H1 (cell line): ENCODE results near the gene NBAS. TPM values are rescaled to one million over a fixed set of nuclear protein-coding genes. Genes with fewer than 3 reads are reported as not detected.

ENCODE experiments used
- CTCF ChIA-PET: fragments of 300-600 bp; sonication (Branson Sonifier 250); formaldehyde crosslinking; loops from one replicate; lab custom pipeline; 2021; ENCODE audit not compliant: partially characterized antibody; lab: Charles Lee
- POLR2A ChIA-PET: fragments of 300-600 bp; sonication (Branson Sonifier 250); formaldehyde crosslinking; loops from one replicate; lab custom pipeline; 2021; ENCODE audit warnings: inconsistent platforms; ENCODE audit not compliant: partially characterized antibody; lab: Charles Lee
- DNase-seq, 2 experiments: peaks; one replicate each; pipeline versions ENCODE4 v3.0.0 to v3.0.0-alpha.2; 2010 to 2022; ENCODE audit warnings: low spot score in 2 of 2, low read depth in 1 of 2, mixed read lengths in 1 of 2
- FAIRE-seq: peaks from 2 replicates; lab custom pipeline; 2011; peaks lifted over from hg19 to GRCh38; lab: Jason Lieb, UNC
- H2AFZ ChIP-seq: 2 replicates; pipeline ENCODE4 v1.8.1; 2012; ENCODE audit warnings: low read length, inconsistent platforms
- H2AK5ac ChIP-seq: 2 replicates; pipeline ENCODE4 v1.6.1; 2013; ENCODE audit warnings: low read depth, low read length
- H2BK120ac ChIP-seq: replicated peaks from 2 replicates; pipeline ENCODE3; 2013; ENCODE audit warnings: low read depth, low read length, inconsistent platforms
- H2BK12ac ChIP-seq: 2 replicates; pipeline ENCODE4 v1.6.1; 2013; ENCODE audit warnings: low read depth, low read length
- H2BK15ac ChIP-seq: 2 replicates; pipeline ENCODE4 v1.6.1; 2013; ENCODE audit warnings: low read length
- H2BK20ac ChIP-seq: 2 replicates; pipeline ENCODE4 v1.6.1; 2013; ENCODE audit warnings: low read length
- H2BK5ac ChIP-seq: 2 replicates; pipeline ENCODE4 v1.6.1; 2013; ENCODE audit warnings: low read depth, low read length
- H3K14ac ChIP-seq: 2 replicates; pipeline ENCODE4 v1.6.1; 2013; ENCODE audit warnings: inconsistent platforms; ENCODE audit not compliant: insufficient read length
- H3K18ac ChIP-seq: 2 replicates; pipeline ENCODE4 v1.6.1; 2013; ENCODE audit warnings: low read length; ENCODE audit errors: extremely low read depth
- H3K23ac ChIP-seq: 2 replicates; pipeline ENCODE4 v1.6.1; 2013; ENCODE audit warnings: inconsistent platforms; ENCODE audit not compliant: insufficient read length
- H3K23me2 ChIP-seq: 2 replicates; pipeline ENCODE4 v1.6.1; 2013; ENCODE audit warnings: low read depth, low read length
- H3K27ac ChIP-seq: 2 replicates; pipeline ENCODE4 v1.6.1; 2011; ENCODE audit warnings: low read depth, low read length, inconsistent platforms
- H3K27me3 ChIP-seq, 4 experiments: replicated peaks in 1 of 4; 1 replicate in 1 of 4; 2 replicates in 3 of 4; pipeline versions ENCODE4 v1.6.1 to v1.8.1; 2011 to 2013; ENCODE audit warnings: low read length in 3 of 4, mild to moderate bottlenecking in 3 of 4, inconsistent platforms in 2 of 4, mixed read lengths in 2 of 4, moderate library complexity in 1 of 4; ENCODE audit not compliant: control insufficient read depth in 3 of 4, insufficient read depth in 3 of 4; ENCODE audit errors: extremely low read depth in 1 of 4
- H3K36me3 ChIP-seq, 4 experiments: 2 replicates each; pipeline versions ENCODE4 v1.6.1 to v1.8.1; 2011 to 2013; ENCODE audit warnings: mild to moderate bottlenecking in 4 of 4, low read length in 3 of 4, moderate library complexity in 2 of 4, control low read depth in 1 of 4, inconsistent platforms in 1 of 4; ENCODE audit not compliant: insufficient read depth in 4 of 4, control insufficient read depth in 2 of 4
- H3K4ac ChIP-seq: replicated peaks from 2 replicates; pipeline ENCODE3; 2013; ENCODE audit warnings: low read length, low read depth, mixed read lengths, inconsistent platforms; ENCODE audit not compliant: insufficient read length
- H3K4me1 ChIP-seq, 4 experiments: replicated peaks in 1 of 4; 1 replicate in 1 of 4; 2 replicates in 3 of 4; pipeline versions ENCODE4 v1.6.1 to v1.8.1; 2011 to 2013; ENCODE audit warnings: low read length in 3 of 4, inconsistent platforms in 2 of 4, mixed read lengths in 1 of 4; ENCODE audit not compliant: insufficient read depth in 4 of 4, control insufficient read depth in 3 of 4
- H3K4me2 ChIP-seq, 2 experiments: 2 replicates each; pipeline versions ENCODE4 v1.6.1 to v1.8.1; 2011 to 2013; ENCODE audit warnings: low read depth in 2 of 2, low read length in 2 of 2, control low read depth in 1 of 2, inconsistent platforms in 1 of 2, mild to moderate bottlenecking in 1 of 2; ENCODE audit not compliant: insufficient read depth in 1 of 2
- H3K4me3 ChIP-seq, 4 experiments: fragments of 200-600, 300-600 bp in 1 of 4; sonication (generic), shearing (Covaris generic), sonication (Bioruptor Twin) in 1 of 4; 2 replicates each; pipeline versions ENCODE4 v1.5.1 to v1.8.1; 2011 to 2016; ENCODE audit warnings: low read length in 4 of 4, low read depth in 3 of 4, control low read depth in 2 of 4, inconsistent platforms in 2 of 4, mild to moderate bottlenecking in 2 of 4, mixed read lengths in 1 of 4, moderate library complexity in 1 of 4; ENCODE audit not compliant: insufficient read depth in 2 of 4; ENCODE audit errors: extremely low read depth in 1 of 4
- H3K56ac ChIP-seq: replicated peaks from 2 replicates; pipeline ENCODE3; 2013; ENCODE audit warnings: low read depth, mild to moderate bottlenecking, mixed read lengths, low read length, inconsistent platforms; ENCODE audit not compliant: insufficient read length
- H3K79me1 ChIP-seq: 2 replicates; pipeline ENCODE4 v1.6.1; 2013; ENCODE audit warnings: low read depth, low read length, control low read depth
- H3K79me2 ChIP-seq, 2 experiments: 2 replicates each; pipeline versions ENCODE4 v1.6.1 to v1.8.1; 2012 to 2013; ENCODE audit warnings: low read length in 2 of 2, mild to moderate bottlenecking in 2 of 2, inconsistent platforms in 1 of 2; ENCODE audit not compliant: insufficient read depth in 2 of 2, control insufficient read depth in 1 of 2
- H3K9ac ChIP-seq, 4 experiments: replicated peaks in 1 of 4; 1 replicate in 1 of 4; 2 replicates in 3 of 4; pipeline versions ENCODE4 v1.6.1 to v1.8.1; 2011 to 2013; ENCODE audit warnings: low read depth in 3 of 4, low read length in 3 of 4, control low read depth in 2 of 4, mild to moderate bottlenecking in 2 of 4, moderate library complexity in 2 of 4, inconsistent platforms in 1 of 4; ENCODE audit errors: extremely low read depth in 1 of 4
- H3K9me3 ChIP-seq, 2 experiments: 2 replicates each; pipeline versions ENCODE4 v1.6.1 to v1.8.1; 2012 to 2013; ENCODE audit warnings: mild to moderate bottlenecking in 2 of 2, moderate library complexity in 2 of 2, control low read depth in 1 of 2, inconsistent platforms in 1 of 2, low read depth in 1 of 2, low read length in 1 of 2, mixed read lengths in 1 of 2; ENCODE audit not compliant: insufficient read depth in 2 of 2
- H4K20me1 ChIP-seq, 2 experiments: replicated peaks in 1 of 2; 2 replicates each; pipeline versions ENCODE3 to v1.8.1; 2011 to 2013; ENCODE audit warnings: inconsistent platforms in 2 of 2, low read length in 2 of 2, mild to moderate bottlenecking in 1 of 2; ENCODE audit not compliant: insufficient read depth in 2 of 2, control insufficient read depth in 1 of 2
- H4K5ac ChIP-seq: 2 replicates; pipeline ENCODE4 v1.6.1; 2013; ENCODE audit warnings: low read length, low read depth, mixed read lengths, inconsistent platforms; ENCODE audit not compliant: insufficient read length
- H4K8ac ChIP-seq: 2 replicates; pipeline ENCODE4 v1.8.0; 2013; ENCODE audit warnings: mild to moderate bottlenecking, moderate library complexity, low read length, inconsistent platforms; ENCODE audit not compliant: insufficient read depth; ENCODE audit errors: extremely low read depth
- H4K91ac ChIP-seq: replicated peaks from 2 replicates; pipeline ENCODE3; 2013; ENCODE audit warnings: low read length, mixed read lengths, inconsistent platforms; ENCODE audit not compliant: insufficient read length
- ASH2L ChIP-seq: fragments of 200-600, 300-600 bp; sonication (generic); IDR thresholded peaks from one replicate; pipeline ENCODE4 v1.7.1; 2017; ENCODE audit warnings: low read length
- BACH1 ChIP-seq: IDR thresholded peaks from 2 replicates; pipeline ENCODE4 v1.6.1; 2012; ENCODE audit warnings: low read length, improper control_type of control experiment
- CEBPB ChIP-seq: IDR thresholded peaks from 2 replicates; pipeline ENCODE4 v1.6.1; 2012; ENCODE audit warnings: low read depth, low read length
- KDM5A ChIP-seq: fragments of 200-600 bp; IDR thresholded peaks from 2 replicates; pipeline ENCODE4 v1.7.1; 2012; ENCODE audit warnings: mild to moderate bottlenecking, low read length, inconsistent platforms, mixed read lengths
- NRF1 ChIP-seq: IDR thresholded peaks from 2 replicates; pipeline ENCODE4 v1.6.1; 2011; ENCODE audit warnings: mild to moderate bottlenecking, low read depth, low read length, improper control_type of control experiment
- RNF2 ChIP-seq: fragments of 200-900, 300-1000 bp; sonication (generic); IDR thresholded peaks from 2 replicates; pipeline ENCODE4 v1.7.1; 2016; ENCODE audit warnings: borderline replicate concordance, low read depth, mild to moderate bottlenecking, antibody characterized with exemption, low read length; ENCODE audit not compliant: poor library complexity, severe bottlenecking; ENCODE audit errors: missing control alignments
- TAF7 ChIP-seq: optimal IDR thresholded peaks from 2 replicates; pipeline ENCODE3; 2011; ENCODE audit warnings: low read depth, mild to moderate bottlenecking, inconsistent platforms, low read length, moderate library complexity, borderline replicate concordance
- ZNF274 ChIP-seq: IDR thresholded peaks from 2 replicates; pipeline ENCODE4 v1.7.0; 2012; ENCODE audit warnings: low read length, borderline replicate concordance; ENCODE audit errors: extremely low read depth
- WGBS, 2 experiments: shearing (Covaris generic) in 1 of 2; methylation state at CpG; one replicate each; pipeline versions ENCODE4 v1.1.6 to v1.1.7; 2013 to 2015; ENCODE audit warnings: low lambda C conversion rate in 2 of 2, mixed read lengths in 2 of 2, inconsistent platforms in 1 of 2, low coverage in 1 of 2, missing lambda C conversion rate in 1 of 2; ENCODE audit not compliant: insufficient replicate concordance in 2 of 2, insufficient coverage in 1 of 2, insufficient read length in 1 of 2; ENCODE audit errors: extremely low coverage in 1 of 2, missing lambda C conversion rate in 1 of 2; 5-methylcytosine and 5-hydroxymethylcytosine counted together
- polyA plus RNA-seq, 7 experiments: library from polyadenylated mRNA; depleted of rRNA in 3 of 7; stranded (reverse) in 5 of 7; unstranded in 2 of 7; fragments of >200 nt in 5 of 7; fragments of 200-250 nt in 2 of 7; gene quantifications; 1 replicate in 5 of 7; 2 replicates in 1 of 7; 4 replicates in 1 of 7; pipeline versions ENCODE4 v1.2.1 to v1.2.3, GENCODE V29; 2011 to 2013; ENCODE audit warnings: missing spikeins in 2 of 7, mixed read lengths in 2 of 7
- total RNA-seq: library from RNA; stranded (reverse); fragmentation: NEBNext Ultra II Directional; extraction: Animal tissue kit (Norgen Biotek cat#: 25700); gene quantifications from 2 replicates; pipeline ENCODE4 v1.2.1, GENCODE V29; 2021
- TF ChIP-seq, protein P1 (sequence below): IDR thresholded peaks from 2 replicates; pipeline ENCODE4 v1.6.1; 2011; ENCODE audit warnings: low read length, improper control_type of control experiment

NBAS gene
- total and polyA plus RNA-seq, 2 of the 8 experiments (the other 6 are each of a cell fraction or from before 2014, with no cell fraction given): 19.6 to 34.8 TPM

DNA sequence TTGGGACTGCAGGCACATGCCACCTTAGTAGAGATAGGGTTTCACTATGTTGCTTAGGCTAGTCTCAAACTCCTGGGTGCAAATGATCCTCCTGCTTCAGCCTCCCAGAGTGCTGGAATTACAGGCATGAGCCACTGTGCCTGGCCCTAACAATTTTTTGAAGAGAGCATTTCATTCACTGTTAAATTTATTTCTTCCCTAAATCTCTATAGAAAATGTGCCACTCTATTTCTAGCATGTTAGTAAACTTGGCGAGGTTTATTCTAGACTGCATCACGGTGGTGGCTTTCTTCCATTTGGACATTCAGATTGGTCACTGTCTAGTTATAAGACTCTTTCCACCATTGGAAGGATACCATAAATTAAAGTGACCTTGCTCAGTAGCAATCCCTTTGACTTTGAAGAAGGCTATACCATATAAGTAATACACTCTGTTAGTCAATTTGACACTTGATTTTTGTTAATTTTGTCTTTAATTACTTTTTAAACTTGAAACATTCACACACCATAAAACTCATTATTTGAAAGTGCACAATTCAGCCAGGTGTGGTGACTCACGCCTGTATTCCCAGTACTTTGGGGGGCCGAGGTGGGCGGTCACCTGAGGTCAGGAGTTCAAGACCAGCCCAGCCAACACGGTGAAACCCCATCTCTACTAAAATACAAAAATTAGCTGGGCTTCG lies 46.7 kb upstream of the NBAS start:
- 88% methylated on average over 7 of the region's 7 CpGs; no CpG with 5 or more reads in 1 of the 2 experiments for WGBS, 2 experiments
- peaks cover 23 to 83% (median 69%) of the 10 kb centered on the region in 4 experiments for H3K36me3 ChIP-seq
- TF ChIP-seq ZNF274: no peak
- TF ChIP-seq CEBPB: no peak
- TF ChIP-seq BACH1: no peak
- TF ChIP-seq KDM5A: no peak
- TF ChIP-seq TAF7: no peak
- no peak for TF ChIP-seq RNF2
- TF ChIP-seq NRF1: no peak
- TF ChIP-seq, protein P1, sequence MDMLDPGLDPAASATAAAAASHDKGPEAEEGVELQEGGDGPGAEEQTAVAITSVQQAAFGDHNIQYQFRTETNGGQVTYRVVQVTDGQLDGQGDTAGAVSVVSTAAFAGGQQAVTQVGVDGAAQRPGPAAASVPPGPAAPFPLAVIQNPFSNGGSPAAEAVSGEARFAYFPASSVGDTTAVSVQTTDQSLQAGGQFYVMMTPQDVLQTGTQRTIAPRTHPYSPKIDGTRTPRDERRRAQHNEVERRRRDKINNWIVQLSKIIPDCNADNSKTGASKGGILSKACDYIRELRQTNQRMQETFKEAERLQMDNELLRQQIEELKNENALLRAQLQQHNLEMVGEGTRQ: no peak
- TF ChIP-seq ASH2L: no peak

More for the DNA sequence above, 46.7 kb upstream of the NBAS start:
- POLR2A ChIA-PET: interaction anchor here (1.3 to 1.8 kb wide), 2 partner anchors 8 to 11 kb away, joined by 4 to 5 read pairs; no protein-coding TSS in a partner anchor
- Histone ChIP-seq H3K27ac (no peak overlapping the region), H4K5ac (no peak overlapping the region), H2BK120ac (no peak overlapping the region), H4K20me1 (no peaks in the 10 kb centered on the region), H3K79me1 (no peaks in the 10 kb centered on the region), H4K91ac (no peak overlapping the region), H3K9me3 (peaks cover 0 to 3% of the 10 kb centered on the region in 2 experiments; a peak in 1 of 4 replicates), H2AFZ (no peak overlapping the region), H2BK15ac (no peak overlapping the region), H3K14ac (no peak overlapping the region), H2AK5ac (no peak overlapping the region), H3K79me2 (no peaks in the 10 kb centered on the region), H3K4ac (no peak overlapping the region), H4K8ac (no peak overlapping the region), H3K4me2 (no peak overlapping the region), H2BK20ac (no peak overlapping the region), H3K56ac (no peak overlapping the region), H2BK12ac (no peak overlapping the region), H3K23me2 (no peaks in the 10 kb centered on the region), H3K18ac (no peak overlapping the region), H3K4me1 (no peaks in the 10 kb centered on the region), H3K4me3 (no peak overlapping the region), H3K23ac (no peak overlapping the region), H3K27me3 (no peaks in the 10 kb centered on the region), H3K9ac (no peak overlapping the region), H2BK5ac (no peak overlapping the region)
- CTCF ChIA-PET: interaction anchor here (0.9 kb wide), 1 partner anchor 7 kb away, joined by 4 read pairs; no protein-coding TSS in a partner anchor
- DNase-seq: no peak
- FAIRE-seq: no peak
